ENCODE measurements around the gene IDE. TPM values are rescaled to one million over a fixed set of nuclear protein-coding genes. Genes with fewer than 3 reads are reported as not detected.

Gene IDE
- total RNA-seq, 2 donors from 2014 or later = 23.7 to 38.0 TPM

DNA sequence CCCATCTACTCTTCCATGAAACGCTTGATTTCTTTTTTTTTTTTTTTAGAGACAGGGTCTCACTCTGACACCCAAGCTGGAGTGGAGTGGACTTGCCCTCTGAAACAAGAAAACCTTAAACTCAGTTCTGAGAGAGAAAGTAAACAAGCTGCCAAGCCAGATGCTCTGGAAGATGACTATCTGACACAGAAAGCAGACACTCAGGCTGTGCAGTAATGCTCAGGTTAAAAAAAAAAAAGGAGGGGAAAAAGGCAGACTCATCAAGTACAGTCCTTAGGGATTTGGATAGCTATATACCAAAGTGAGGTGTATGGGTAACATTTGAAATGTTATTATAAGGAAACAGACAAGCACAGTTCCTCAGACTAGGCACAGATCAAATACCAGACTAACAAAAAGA is 80.5 kb downstream of the IDE start:
- intact Hi-C loops (cut with DNase I) = no loop called here

DNA sequence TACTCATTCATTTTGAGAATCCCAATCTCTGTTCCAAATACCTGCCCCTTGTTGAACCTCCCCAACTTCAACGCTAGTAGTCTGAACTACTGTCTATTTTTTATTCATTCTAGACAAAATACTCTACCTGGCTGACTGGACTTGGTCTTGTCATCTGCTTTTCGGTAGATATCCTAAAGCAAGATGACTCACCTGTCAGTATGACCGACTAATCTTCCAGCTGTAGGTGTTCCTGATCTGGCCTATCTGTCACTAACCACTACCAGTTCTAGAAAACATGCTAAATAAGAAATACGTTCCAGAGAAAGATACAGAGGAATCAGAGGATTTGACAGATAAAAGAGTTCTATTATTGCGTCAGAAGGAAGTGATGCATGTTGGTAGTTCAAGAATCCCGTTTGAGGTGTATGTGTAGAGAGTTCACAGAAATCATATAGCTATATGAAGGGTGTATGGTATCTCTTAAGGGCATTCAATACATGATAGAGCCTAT is 81.1 kb downstream of the IDE start:
- intact Hi-C loops (cut with DNase I) = no loop called here

More for the DNA sequence above, 80.5 kb downstream of the IDE start:
- H3K36me3 ChIP-seq = no peaks in the 10 kb centered on the region
- H3K27me3 ChIP-seq (replicated peaks; ENCODE audit: insufficient read depth) = no peaks in the 10 kb centered on the region
- H3K9me3 ChIP-seq = no peaks in the 10 kb centered on the region
- WGBS = 75% methylated on average over 1 of the region's 1 CpG
- no peak overlapping the region for H3K4me3 ChIP-seq
- no peak overlapping the region for H3K27ac ChIP-seq
- H3K4me1 ChIP-seq (replicated peaks) = no peaks in the 10 kb centered on the region
- TF ChIP-seq POLR2A (IDR thresholded peaks at IDR 0.05) (no peak), POLR2AphosphoS5 (IDR thresholded peaks at IDR 0.05) (no peak)
- TF ChIP-seq, protein P1, sequence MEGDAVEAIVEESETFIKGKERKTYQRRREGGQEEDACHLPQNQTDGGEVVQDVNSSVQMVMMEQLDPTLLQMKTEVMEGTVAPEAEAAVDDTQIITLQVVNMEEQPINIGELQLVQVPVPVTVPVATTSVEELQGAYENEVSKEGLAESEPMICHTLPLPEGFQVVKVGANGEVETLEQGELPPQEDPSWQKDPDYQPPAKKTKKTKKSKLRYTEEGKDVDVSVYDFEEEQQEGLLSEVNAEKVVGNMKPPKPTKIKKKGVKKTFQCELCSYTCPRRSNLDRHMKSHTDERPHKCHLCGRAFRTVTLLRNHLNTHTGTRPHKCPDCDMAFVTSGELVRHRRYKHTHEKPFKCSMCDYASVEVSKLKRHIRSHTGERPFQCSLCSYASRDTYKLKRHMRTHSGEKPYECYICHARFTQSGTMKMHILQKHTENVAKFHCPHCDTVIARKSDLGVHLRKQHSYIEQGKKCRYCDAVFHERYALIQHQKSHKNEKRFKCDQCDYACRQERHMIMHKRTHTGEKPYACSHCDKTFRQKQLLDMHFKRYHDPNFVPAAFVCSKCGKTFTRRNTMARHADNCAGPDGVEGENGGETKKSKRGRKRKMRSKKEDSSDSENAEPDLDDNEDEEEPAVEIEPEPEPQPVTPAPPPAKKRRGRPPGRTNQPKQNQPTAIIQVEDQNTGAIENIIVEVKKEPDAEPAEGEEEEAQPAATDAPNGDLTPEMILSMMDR (IDR thresholded peaks at IDR 0.05) = no peak
- no peak for DNase-seq (ENCODE audit: low spot score)

DNA sequence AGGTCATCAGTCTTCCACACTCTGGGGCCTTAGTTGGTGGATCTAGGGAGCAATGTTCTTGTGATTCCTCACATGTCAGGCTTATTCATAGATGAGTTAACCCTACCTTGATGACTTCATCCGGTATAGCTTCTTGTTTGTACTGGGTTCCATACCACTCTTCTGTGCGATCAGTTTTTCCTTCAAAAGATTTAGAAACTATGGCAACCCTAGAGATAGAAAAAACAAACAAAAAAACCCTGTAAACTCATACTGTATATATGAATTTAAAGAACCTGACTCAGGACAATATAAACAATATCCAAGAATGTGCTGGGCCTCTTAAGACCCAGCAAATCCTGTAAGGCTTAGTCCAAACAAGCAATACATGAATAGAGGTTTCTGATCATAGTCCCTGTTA is 83.5 kb downstream of the IDE start:
- Histone ChIP-seq H3K36me3 (no peaks in the 10 kb centered on the region), H3K4me3 (no peak overlapping the region), H3K9me3 (no peaks in the 10 kb centered on the region), H3K27ac (no peak overlapping the region), H3K4me1 (replicated peaks) (no peaks in the 10 kb centered on the region), H3K27me3 (replicated peaks; ENCODE audit: insufficient read depth) (no peaks in the 10 kb centered on the region)
- no peak for DNase-seq (ENCODE audit: low spot score)
- TF ChIP-seq POLR2A (IDR thresholded peaks at IDR 0.05) (no peak), POLR2AphosphoS5 (IDR thresholded peaks at IDR 0.05) (no peak)
- TF ChIP-seq, protein P1 (IDR thresholded peaks at IDR 0.05) = no peak
- WGBS = 77% methylated on average over 2 of the region's 2 CpGs
- intact Hi-C loops (cut with DNase I) = no loop called here

More for the DNA sequence above, 81.1 kb downstream of the IDE start:
- Histone ChIP-seq H3K36me3 (no peaks in the 10 kb centered on the region), H3K27me3 (replicated peaks; ENCODE audit: insufficient read depth) (no peaks in the 10 kb centered on the region), H3K4me3 (no peak overlapping the region), H3K27ac (no peak overlapping the region), H3K9me3 (no peaks in the 10 kb centered on the region), H3K4me1 (replicated peaks) (no peaks in the 10 kb centered on the region)
- no peak for TF ChIP-seq POLR2A (IDR thresholded peaks at IDR 0.05)
- TF ChIP-seq, protein P1 (IDR thresholded peaks at IDR 0.05) = no peak
- TF ChIP-seq POLR2AphosphoS5 (IDR thresholded peaks at IDR 0.05) = no peak
- 94% methylated on average over 6 of the region's 6 CpGs for WGBS
- no peak for DNase-seq (ENCODE audit: low spot score)

DNA sequence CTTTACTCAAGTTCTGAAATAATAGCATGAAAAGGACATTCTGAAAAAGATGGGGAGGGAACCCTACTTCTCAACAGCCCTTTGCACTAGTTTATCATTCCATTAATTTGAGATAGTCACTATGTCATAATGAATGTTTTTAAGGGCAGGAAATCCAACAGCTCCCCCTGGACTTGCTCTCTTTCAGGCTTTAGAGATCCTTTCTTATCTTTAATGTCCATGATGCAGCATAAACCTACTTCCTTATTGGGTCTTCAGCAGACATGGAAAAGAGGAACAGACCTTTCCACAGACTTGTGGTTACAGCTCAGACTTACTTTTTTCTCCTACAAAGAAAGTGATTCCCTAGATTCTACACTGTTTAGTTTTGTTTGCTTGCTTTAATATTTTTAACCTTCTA is 87.3 kb downstream of the IDE start:
- TF ChIP-seq, protein P1 (IDR thresholded peaks at IDR 0.05) = no peak
- TF ChIP-seq POLR2A (IDR thresholded peaks at IDR 0.05) (no peak), POLR2AphosphoS5 (IDR thresholded peaks at IDR 0.05) (no peak)
- Histone ChIP-seq H3K27me3 (replicated peaks; ENCODE audit: insufficient read depth) (no peaks in the 10 kb centered on the region), H3K9me3 (no peaks in the 10 kb centered on the region), H3K4me1 (replicated peaks) (no peaks in the 10 kb centered on the region), H3K36me3 (no peaks in the 10 kb centered on the region), H3K4me3 (no peak overlapping the region), H3K27ac (no peak overlapping the region)
- DNase-seq (ENCODE audit: low spot score) = no peak
- intact Hi-C loops (cut with DNase I) = no loop called here

DNA sequence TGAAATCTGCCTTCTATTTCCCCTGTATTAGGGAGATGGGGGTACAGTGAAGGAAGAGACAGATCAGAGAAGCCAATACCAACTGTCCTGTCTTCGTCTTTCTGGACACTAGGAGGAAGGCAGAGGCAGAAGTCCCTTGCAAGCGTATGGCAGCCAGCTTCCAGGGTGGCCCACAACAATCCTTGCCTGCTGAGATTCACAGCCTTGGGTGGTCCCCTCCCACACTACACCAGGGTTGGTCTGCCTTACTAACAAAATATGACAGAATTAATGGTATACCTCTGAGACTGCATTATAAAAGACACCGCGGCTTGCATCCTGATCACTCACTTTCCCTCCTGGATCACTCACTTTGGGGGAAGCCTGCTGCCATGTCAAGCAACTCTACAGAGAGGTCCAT is 90.4 kb downstream of the IDE start:
- no peak for DNase-seq (ENCODE audit: low spot score)
- intact Hi-C loops (cut with DNase I) = no loop called here
- Histone ChIP-seq H3K4me3 (no peak overlapping the region), H3K27ac (no peak overlapping the region), H3K36me3 (no peaks in the 10 kb centered on the region), H3K4me1 (replicated peaks) (no peaks in the 10 kb centered on the region), H3K9me3 (no peaks in the 10 kb centered on the region), H3K27me3 (replicated peaks; ENCODE audit: insufficient read depth) (no peaks in the 10 kb centered on the region)
- TF ChIP-seq POLR2AphosphoS5 (IDR thresholded peaks at IDR 0.05) (no peak), POLR2A (IDR thresholded peaks at IDR 0.05) (no peak)
- TF ChIP-seq, protein P1 (IDR thresholded peaks at IDR 0.05) = no peak
- WGBS = 97% methylated on average over 4 of the region's 4 CpGs

All from prostate gland (tissue), 2 donors.